GM23338 (cell line): ENCODE data around the gene EXOC2. TPM values are rescaled to one million over a fixed set of nuclear protein-coding genes. Genes with fewer than 3 reads are reported as not detected.

ENCODE experiments used
- ATAC-seq: fragments of 200-7000 bp; cut with Tn5 transposase; 3 replicates; pipeline ENCODE4 v1.9.1; 2020
- DNase-seq: peaks from one replicate; pipeline ENCODE4 v3.0.0-alpha.2; 2015; ENCODE audit warnings: low spot score
- H2AFZ ChIP-seq: fragments of 200-600 bp; sonication (generic); 2 replicates; pipeline ENCODE4 v1.8.0; 2016; ENCODE audit warnings: antibody characterized with exemption, mild to moderate bottlenecking, moderate library complexity
- H3F3A ChIP-seq: fragments of 200-600 bp; sonication (generic); replicated peaks from 2 replicates; pipeline ENCODE4 v1.8.0; 2017; ENCODE audit warnings: antibody characterized with exemption, mixed run types, low read depth
- H3K27ac ChIP-seq: fragments of 200-600 bp; sonication (generic); 2 replicates; pipeline ENCODE4 v1.6.1; 2016; ENCODE audit warnings: low read depth
- H3K27me3 ChIP-seq: fragments of 200-600 bp; sonication (generic); 2 replicates; pipeline ENCODE4 v1.8.0; 2016; ENCODE audit warnings: mild to moderate bottlenecking, mixed run types, moderate library complexity; ENCODE audit not compliant: insufficient read depth
- H3K36me3 ChIP-seq: fragments of 200-600 bp; sonication (generic); 2 replicates; pipeline ENCODE4 v1.8.0; 2016; ENCODE audit warnings: mild to moderate bottlenecking; ENCODE audit not compliant: insufficient read depth
- H3K4me1 ChIP-seq: fragments of 200-600 bp; sonication (generic); 2 replicates; pipeline ENCODE4 v1.8.0; 2016; ENCODE audit warnings: mild to moderate bottlenecking, moderate library complexity; ENCODE audit not compliant: insufficient read depth
- H3K4me2 ChIP-seq: fragments of 200-600 bp; sonication (generic); 2 replicates; pipeline ENCODE4 v1.7.1; 2017; ENCODE audit warnings: mixed run types
- H3K4me3 ChIP-seq: fragments of 200-600 bp; sonication (generic); 2 replicates; pipeline ENCODE4 v1.6.1; 2016; ENCODE audit warnings: mixed run types
- H3K79me2 ChIP-seq: fragments of 200-600 bp; sonication (generic); replicated peaks from 2 replicates; pipeline ENCODE4 v1.8.0; 2017; ENCODE audit warnings: mild to moderate bottlenecking; ENCODE audit not compliant: insufficient read depth
- H3K9me2 ChIP-seq: fragments of 200-600 bp; sonication (generic); 2 replicates; pipeline ENCODE4 v1.8.0; 2017; ENCODE audit not compliant: insufficient read depth
- H4K20me1 ChIP-seq: fragments of 200-600 bp; sonication (generic); replicated peaks from 2 replicates; pipeline ENCODE4 v1.8.0; 2017; ENCODE audit warnings: mild to moderate bottlenecking; ENCODE audit not compliant: insufficient read depth
- H3K27ac Mint-ChIP-seq: 2 replicates; pipeline ENCODE4 v1.8.0; 2020; ENCODE audit warnings: inconsistent platforms, mild to moderate bottlenecking, moderate library complexity, mixed read lengths
- H3K27me3 Mint-ChIP-seq: 3 replicates; pipeline ENCODE4 v1.8.0; 2022; ENCODE audit warnings: low read depth, mild to moderate bottlenecking, moderate library complexity, mixed read lengths, inconsistent platforms; ENCODE audit not compliant: insufficient read depth, poor library complexity
- H3K36me3 Mint-ChIP-seq: 3 replicates; pipeline ENCODE4 v1.8.0; 2021; ENCODE audit warnings: low read depth, mild to moderate bottlenecking, inconsistent platforms, moderate library complexity, mixed read lengths
- H3K4me1 Mint-ChIP-seq: 3 replicates; pipeline ENCODE4 v1.8.0; 2020; ENCODE audit warnings: mild to moderate bottlenecking, inconsistent platforms, mixed read lengths
- H3K4me3 Mint-ChIP-seq: 3 replicates; pipeline ENCODE4 v1.8.0; 2021; ENCODE audit warnings: moderate library complexity, mild to moderate bottlenecking, inconsistent platforms, mixed read lengths
- H3K9me3 Mint-ChIP-seq: 3 replicates; pipeline ENCODE4 v1.8.0; 2020; ENCODE audit warnings: moderate library complexity, mild to moderate bottlenecking, inconsistent platforms, mixed read lengths
- CREB1 ChIP-seq: fragments of 250-450 bp; sonication (Bioruptor Pico); IDR thresholded peaks from 2 replicates; pipeline ENCODE4 v1.5.0; 2020; ENCODE audit warnings: low read depth, mild to moderate bottlenecking, moderate library complexity
- CTCF ChIP-seq, 2 experiments: fragments of 200-600 bp in 1 of 2; sonication (generic) in 1 of 2; conservative IDR thresholded peaks; 2 replicates each; pipeline versions ENCODE4 v1.5.1 to v1.6.1; 2016 to 2017; ENCODE audit warnings: antibody characterized with exemption in 2 of 2, low read depth in 2 of 2, mild to moderate bottlenecking in 2 of 2, moderate library complexity in 1 of 2
- ETS1 ChIP-seq: IDR thresholded peaks from 2 replicates; pipeline ENCODE4 v1.6.1; 2016; ENCODE audit warnings: antibody characterized with exemption
- EZH2phosphoT487 ChIP-seq: fragments of 200-600 bp; sonication (generic); IDR thresholded peaks from one replicate; pipeline ENCODE4 v1.8.1; 2018; ENCODE audit warnings: antibody characterized with exemption; ENCODE audit not compliant: unreplicated experiment
- JUNB ChIP-seq: IDR thresholded peaks from one replicate; pipeline ENCODE4 v1.6.1; 2016; ENCODE audit warnings: antibody characterized with exemption; ENCODE audit not compliant: unreplicated experiment
- NANOG ChIP-seq: IDR thresholded peaks from 2 replicates; pipeline ENCODE4 v1.6.1; 2016; ENCODE audit warnings: antibody characterized with exemption, borderline replicate concordance
- POLR2AphosphoS5 ChIP-seq: IDR thresholded peaks from 2 replicates; pipeline ENCODE4 v1.6.1; 2016; ENCODE audit warnings: antibody characterized with exemption, low read depth
- STAT1 ChIP-seq: IDR thresholded peaks from one replicate; pipeline ENCODE4 v1.6.1; 2016; ENCODE audit warnings: antibody characterized with exemption; ENCODE audit not compliant: unreplicated experiment
- ZNF114 ChIP-seq: fragments of 250-450 bp; sonication (Bioruptor Pico); IDR thresholded peaks from 2 replicates; pipeline ENCODE4 v1.5.0; 2020; ENCODE audit warnings: mild to moderate bottlenecking, moderate library complexity
- ZNF331 ChIP-seq: fragments of 250-450 bp; sonication (Bioruptor Pico); IDR thresholded peaks from 2 replicates; pipeline ENCODE4 v1.5.0; 2020; ENCODE audit warnings: low read depth, mild to moderate bottlenecking, moderate library complexity
- ZNF462 ChIP-seq: fragments of 250-450 bp; sonication (Bioruptor Pico); IDR thresholded peaks from 2 replicates; pipeline ENCODE4 v1.5.0; 2020; ENCODE audit warnings: mild to moderate bottlenecking, moderate library complexity
- polyA plus RNA-seq: library from polyadenylated mRNA; unstranded; fragments of >200 nt; fragmentation: Nextera tagmentation; extraction: Ambion mirVana; gene quantifications from 2 replicates; pipeline ENCODE4 v1.2.1, GENCODE V29; 2016
- total RNA-seq: library from RNA; depleted of rRNA; stranded (reverse); fragments of >200 nt; shearing (Covaris generic); gene quantifications from 2 replicates; pipeline ENCODE4 v1.2.3, GENCODE V29; 2014

Gene EXOC2
- total and polyA plus RNA-seq, 2 experiments from 2014 or later = 28.7 to 93.6 TPM

GRCh38 chr6:624979-625378 is 68.0 kb downstream of the EXOC2 start:
- H3K36me3 ChIP-seq = no peaks in the 10 kb centered on the region
- no peaks in the 10 kb centered on the region for H3K27me3 ChIP-seq
- H3K27ac ChIP-seq = no peak overlapping the region; the same call in 1 of the 2 replicates
- no peaks in the 10 kb centered on the region for H3K9me2 ChIP-seq
- no peaks in the 10 kb centered on the region for H4K20me1 ChIP-seq
- Mint-ChIP-seq H3K4me3 (no peak overlapping the region), H3K36me3 (peaks cover 18% of the 10 kb centered on the region), H3K9me3 (no peaks in the 10 kb centered on the region), H3K27me3 (peaks cover 6% of the 10 kb centered on the region), H3K4me1 (peaks cover 48% of the 10 kb centered on the region), H3K27ac (peak overlapping the region; percentile 93)
- peaks cover 47% of the 10 kb centered on the region for H3K79me2 ChIP-seq
- H3F3A ChIP-seq = no peaks in the 10 kb centered on the region
- H3K4me1 ChIP-seq = peaks cover 39% of the 10 kb centered on the region
- DNase-seq (peak; percentile 57), ATAC-seq (peak; percentile 82)
- no peak overlapping the region for H3K4me3 ChIP-seq
- H2AFZ ChIP-seq = no peak overlapping the region
- TF ChIP-seq CTCF (conservative IDR thresholded peaks at IDR 0.05; ENCODE audit: low read depth in 2 of 2) = peak; percentile 53 to 58
- TF ChIP-seq CREB1 (CRISPR knock-in tag) = no peak
- 0 out of 2 replicates have a peak overlapping the region, but pooled peaks have one; percentile 7 for H3K4me2 ChIP-seq

DNA sequence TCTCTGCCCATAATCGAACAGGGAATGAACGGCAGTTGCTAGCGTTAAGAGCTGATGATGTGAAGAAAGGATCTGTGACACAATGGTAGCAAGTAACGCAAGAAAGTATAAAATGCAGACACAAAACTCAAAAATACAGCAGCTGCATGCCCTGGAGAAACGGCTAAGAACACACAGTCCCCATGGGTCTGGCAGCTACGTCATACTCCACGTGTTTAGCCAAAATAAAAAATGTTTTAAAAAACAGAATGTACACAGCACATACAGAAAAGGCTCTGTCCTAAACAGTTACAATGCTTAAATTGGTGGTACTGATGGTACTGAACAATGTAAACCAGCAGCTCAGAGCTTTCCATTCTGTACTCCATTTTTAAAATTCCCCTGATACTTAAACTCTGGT is 70.5 kb downstream of the EXOC2 start:
- H3K27ac ChIP-seq = no peak overlapping the region
- H2AFZ ChIP-seq = no peak overlapping the region
- no peaks in the 10 kb centered on the region for H3F3A ChIP-seq
- ATAC-seq (no peak), DNase-seq (no peak)
- no peaks in the 10 kb centered on the region for H3K9me3 Mint-ChIP-seq
- peaks cover 31% of the 10 kb centered on the region for H3K36me3 Mint-ChIP-seq
- H3K27ac Mint-ChIP-seq = 0 out of 2 replicates have a peak overlapping the region, but pooled peaks have one; percentile 72
- peaks cover 48% of the 10 kb centered on the region for H3K4me1 Mint-ChIP-seq
- H4K20me1 ChIP-seq = no peaks in the 10 kb centered on the region
- no peak overlapping the region for H3K4me3 ChIP-seq
- H3K36me3 ChIP-seq = no peaks in the 10 kb centered on the region; the same call in 1 of the 2 replicates
- no peak overlapping the region; the same call in 1 of the 2 replicates for H3K4me2 ChIP-seq
- H3K4me3 Mint-ChIP-seq = no peak overlapping the region
- H3K79me2 ChIP-seq = peaks cover 44% of the 10 kb centered on the region
- no peaks in the 10 kb centered on the region for H3K27me3 ChIP-seq
- peaks cover 36% of the 10 kb centered on the region for H3K4me1 ChIP-seq
- peaks cover 6% of the 10 kb centered on the region for H3K27me3 Mint-ChIP-seq
- H3K9me2 ChIP-seq = no peaks in the 10 kb centered on the region
- TF ChIP-seq ETS1 = no peak
- no peak for TF ChIP-seq JUNB
- TF ChIP-seq EZH2phosphoT487 = no peak
- TF ChIP-seq ZNF114 (CRISPR knock-in tag) = no peak
- no peak for TF ChIP-seq CTCF (conservative IDR thresholded peaks at IDR 0.05; ENCODE audit: low read depth in 2 of 2)
- no peak for TF ChIP-seq POLR2AphosphoS5
- TF ChIP-seq CREB1 (CRISPR knock-in tag) = no peak
- no peak for TF ChIP-seq NANOG
- TF ChIP-seq ZNF462 (CRISPR knock-in tag) = no peak
- TF ChIP-seq ZNF331 (CRISPR knock-in tag) = no peak
- TF ChIP-seq STAT1 = no peak
